H9 (cell line): ENCODE measurements around the gene AGPAT2. TPM values are rescaled to one million over a fixed set of nuclear protein-coding genes. Genes with fewer than 3 reads are reported as not detected.

Experiments used
- DNase-seq: peaks from one replicate; pipeline ENCODE4 v3.0.0-alpha.2; 2017
- H2AFZ ChIP-seq: one replicate; pipeline ENCODE4 v1.6.1; 2013; ENCODE audit warnings: mild to moderate bottlenecking, low read length, control low read depth, moderate library complexity
- H2AK5ac ChIP-seq: 2 replicates; pipeline ENCODE4 v1.6.1; 2013; ENCODE audit warnings: low read length, control low read depth, mixed read lengths; ENCODE audit not compliant: insufficient read length
- H2BK120ac ChIP-seq: one replicate; pipeline ENCODE4 v1.6.1; 2013; ENCODE audit warnings: low read depth, mild to moderate bottlenecking, low read length, control low read depth, inconsistent platforms; ENCODE audit not compliant: poor library complexity, severe bottlenecking
- H2BK12ac ChIP-seq: 2 replicates; pipeline ENCODE4 v1.6.1; 2013; ENCODE audit warnings: low read length, control low read depth, mixed read lengths, low read depth; ENCODE audit not compliant: insufficient read length
- H2BK15ac ChIP-seq: 2 replicates; pipeline ENCODE4 v1.6.1; 2013; ENCODE audit warnings: low read depth, low read length, control low read depth
- H2BK20ac ChIP-seq: one replicate; pipeline ENCODE4 v1.6.1; 2013; ENCODE audit warnings: low read depth, mild to moderate bottlenecking, low read length, control low read depth, inconsistent platforms; ENCODE audit not compliant: poor library complexity, severe bottlenecking
- H2BK5ac ChIP-seq: 2 replicates; pipeline ENCODE4 v1.6.1; 2013; ENCODE audit warnings: low read length, control low read depth, mixed read lengths; ENCODE audit not compliant: insufficient read length
- H3K14ac ChIP-seq: 2 replicates; pipeline ENCODE4 v1.6.1; 2013; ENCODE audit warnings: low read length, control low read depth; ENCODE audit not compliant: insufficient read depth
- H3K18ac ChIP-seq: 2 replicates; pipeline ENCODE4 v1.6.1; 2013; ENCODE audit warnings: low read depth, mild to moderate bottlenecking, mixed read lengths, low read length, control low read depth; ENCODE audit not compliant: insufficient read length
- H3K23ac ChIP-seq: 2 replicates; pipeline ENCODE4 v1.6.1; 2013; ENCODE audit warnings: low read length, control low read depth, mixed read lengths, low read depth; ENCODE audit not compliant: insufficient read length
- H3K23me2 ChIP-seq: 2 replicates; pipeline ENCODE4 v1.6.1; 2013; ENCODE audit warnings: low read depth, mild to moderate bottlenecking, mixed read lengths, low read length, control low read depth; ENCODE audit not compliant: insufficient read length, poor library complexity, severe bottlenecking
- H3K27ac ChIP-seq: 2 replicates; pipeline ENCODE4 v1.5.1; 2013; ENCODE audit warnings: low read length, control low read depth, mixed read lengths, low read depth; ENCODE audit not compliant: insufficient read length
- H3K27me3 ChIP-seq: 2 replicates; pipeline ENCODE4 v1.6.1; 2013; ENCODE audit warnings: low read length, control low read depth, inconsistent platforms; ENCODE audit not compliant: insufficient read depth
- H3K4ac ChIP-seq: 2 replicates; pipeline ENCODE4 v1.6.1; 2013; ENCODE audit warnings: low read depth, mild to moderate bottlenecking, control low read depth, inconsistent platforms, low read length, moderate library complexity
- H3K4me1 ChIP-seq: 2 replicates; pipeline ENCODE4 v1.6.1; 2013; ENCODE audit warnings: low read length, control low read depth, inconsistent platforms; ENCODE audit not compliant: insufficient read depth
- H3K4me2 ChIP-seq: 2 replicates; pipeline ENCODE4 v1.6.1; 2013; ENCODE audit warnings: low read length, control low read depth, mixed read lengths; ENCODE audit not compliant: insufficient read length, insufficient read depth
- H3K56ac ChIP-seq: 2 replicates; pipeline ENCODE4 v1.6.1; 2013; ENCODE audit warnings: low read depth, mild to moderate bottlenecking, mixed read lengths, low read length, control low read depth; ENCODE audit not compliant: insufficient read length
- H3K79me1 ChIP-seq: 2 replicates; pipeline ENCODE4 v1.6.1; 2013; ENCODE audit warnings: low read depth, mild to moderate bottlenecking, moderate library complexity, low read length, control low read depth, inconsistent platforms; ENCODE audit not compliant: insufficient read depth, poor library complexity, severe bottlenecking
- H3K79me2 ChIP-seq: 2 replicates; pipeline ENCODE4 v1.6.1; 2013; ENCODE audit warnings: low read length, control low read depth, inconsistent platforms; ENCODE audit not compliant: insufficient read depth
- H3K9ac ChIP-seq: 2 replicates; pipeline ENCODE4 v1.6.1; 2013; ENCODE audit warnings: low read length, control low read depth, mixed read lengths; ENCODE audit not compliant: insufficient read length; ENCODE audit errors: extremely low read depth
- H3K9me3 ChIP-seq: one replicate; pipeline ENCODE4 v1.6.1; 2013; ENCODE audit warnings: low read depth, low read length, inconsistent platforms; ENCODE audit not compliant: control insufficient read depth
- H3T11ph ChIP-seq: one replicate; pipeline ENCODE4 v1.6.1; 2013; ENCODE audit warnings: mild to moderate bottlenecking, low read length, control low read depth, inconsistent platforms
- H4K20me1 ChIP-seq: one replicate; pipeline ENCODE4 v1.6.1; 2013; ENCODE audit not compliant: control insufficient read depth, insufficient read length, insufficient read depth
- H4K5ac ChIP-seq: 2 replicates; pipeline ENCODE4 v1.6.1; 2013; ENCODE audit warnings: low read depth, mild to moderate bottlenecking, mixed read lengths, low read length, control low read depth; ENCODE audit not compliant: insufficient read length
- H4K8ac ChIP-seq: replicated peaks from 2 replicates; pipeline ENCODE4 v1.6.1; 2013; ENCODE audit warnings: low read length, control low read depth, mixed read lengths, low read depth; ENCODE audit not compliant: insufficient read length
- H4K91ac ChIP-seq: 2 replicates; pipeline ENCODE4 v1.6.1; 2013; ENCODE audit warnings: low read depth, mild to moderate bottlenecking, moderate library complexity, mixed read lengths, low read length, control low read depth; ENCODE audit not compliant: insufficient read length
- H3K27ac Mint-ChIP-seq, 3 experiments: 2 replicates in 2 of 3; 3 replicates in 1 of 3; pipeline ENCODE4 v1.8.0; 2020 to 2021; ENCODE audit warnings: mixed read lengths in 3 of 3, mild to moderate bottlenecking in 1 of 3, moderate library complexity in 1 of 3
- H3K27me3 Mint-ChIP-seq: 2 replicates; pipeline ENCODE4 v1.8.0; 2021; ENCODE audit warnings: low read depth, mild to moderate bottlenecking, moderate library complexity, mixed read lengths
- H3K36me3 Mint-ChIP-seq, 3 experiments: 2 replicates in 2 of 3; 3 replicates in 1 of 3; pipeline ENCODE4 v1.8.0; 2020 to 2021; ENCODE audit warnings: low read depth in 3 of 3, mixed read lengths in 3 of 3; ENCODE audit not compliant: insufficient read depth in 1 of 3
- H3K4me1 Mint-ChIP-seq, 2 experiments: 2 replicates each; pipeline ENCODE4 v1.8.0; 2020; ENCODE audit warnings: mixed read lengths in 2 of 2
- H3K4me3 Mint-ChIP-seq, 2 experiments: 2 replicates in 1 of 2; 3 replicates in 1 of 2; pipeline ENCODE4 v1.8.0; 2020 to 2021; ENCODE audit warnings: mild to moderate bottlenecking in 2 of 2, mixed read lengths in 2 of 2, moderate library complexity in 1 of 2
- H3K9me3 Mint-ChIP-seq, 2 experiments: 2 replicates in 1 of 2; 3 replicates in 1 of 2; pipeline ENCODE4 v1.8.0; 2020; ENCODE audit warnings: mild to moderate bottlenecking in 2 of 2, mixed read lengths in 2 of 2, moderate library complexity in 1 of 2
- WGBS: extraction: QIAGEN DNeasy Blood & Tissue Kit; methylation state at CpG from one replicate; pipeline ENCODE4 v1.1.7; 2013; ENCODE audit warnings: missing lambda C conversion rate, low lambda C conversion rate, mixed read lengths; ENCODE audit not compliant: insufficient read length; ENCODE audit errors: extremely low coverage; 5-methylcytosine and 5-hydroxymethylcytosine counted together
- total RNA-seq: library from RNA; stranded (reverse); gene quantifications from 2 replicates; pipeline ENCODE4 v1.2.1, GENCODE V29; 2021
- TF ChIP-seq, protein P1 (sequence below): fragments of 200-600 bp; sonication (generic); conservative IDR thresholded peaks from 3 replicates; pipeline ENCODE4 v1.8.0; 2021; ENCODE audit warnings: antibody characterized with exemption, mild to moderate bottlenecking

The AGPAT2 gene
- total RNA-seq, 1 experiment from 2014 or later = 29.7 TPM

DNA sequence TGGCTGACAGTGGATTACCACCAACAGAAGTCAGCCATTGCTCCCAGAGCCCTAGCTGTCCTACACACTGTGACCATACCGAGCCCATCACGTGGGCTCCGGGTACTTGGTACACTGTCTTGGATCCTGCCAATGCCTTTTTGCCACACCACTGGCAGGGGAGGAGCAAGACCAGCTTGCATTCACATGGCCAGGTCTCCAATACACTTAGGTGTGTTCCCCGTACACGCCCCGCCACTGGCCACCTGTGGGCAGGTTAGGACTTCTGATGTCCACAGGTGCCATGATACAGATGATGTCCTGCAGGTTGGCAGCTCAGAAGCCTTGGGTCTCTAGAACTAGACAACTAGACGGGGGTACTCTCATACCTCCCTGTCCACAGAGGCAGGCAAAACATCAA lies 19.8 kb upstream of the AGPAT2 start:
- H3K79me2 ChIP-seq = no peaks in the 10 kb centered on the region
- no peak overlapping the region for H3T11ph ChIP-seq
- H3K79me1 ChIP-seq = no peaks in the 10 kb centered on the region
- H3K56ac ChIP-seq = no peak overlapping the region
- H3K9me3 ChIP-seq = no peaks in the 10 kb centered on the region
- H4K20me1 ChIP-seq = no peaks in the 10 kb centered on the region
- H3K9ac ChIP-seq = no peak overlapping the region
- no peak overlapping the region for H3K14ac ChIP-seq
- TF ChIP-seq, protein P1, sequence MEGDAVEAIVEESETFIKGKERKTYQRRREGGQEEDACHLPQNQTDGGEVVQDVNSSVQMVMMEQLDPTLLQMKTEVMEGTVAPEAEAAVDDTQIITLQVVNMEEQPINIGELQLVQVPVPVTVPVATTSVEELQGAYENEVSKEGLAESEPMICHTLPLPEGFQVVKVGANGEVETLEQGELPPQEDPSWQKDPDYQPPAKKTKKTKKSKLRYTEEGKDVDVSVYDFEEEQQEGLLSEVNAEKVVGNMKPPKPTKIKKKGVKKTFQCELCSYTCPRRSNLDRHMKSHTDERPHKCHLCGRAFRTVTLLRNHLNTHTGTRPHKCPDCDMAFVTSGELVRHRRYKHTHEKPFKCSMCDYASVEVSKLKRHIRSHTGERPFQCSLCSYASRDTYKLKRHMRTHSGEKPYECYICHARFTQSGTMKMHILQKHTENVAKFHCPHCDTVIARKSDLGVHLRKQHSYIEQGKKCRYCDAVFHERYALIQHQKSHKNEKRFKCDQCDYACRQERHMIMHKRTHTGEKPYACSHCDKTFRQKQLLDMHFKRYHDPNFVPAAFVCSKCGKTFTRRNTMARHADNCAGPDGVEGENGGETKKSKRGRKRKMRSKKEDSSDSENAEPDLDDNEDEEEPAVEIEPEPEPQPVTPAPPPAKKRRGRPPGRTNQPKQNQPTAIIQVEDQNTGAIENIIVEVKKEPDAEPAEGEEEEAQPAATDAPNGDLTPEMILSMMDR = no peak
- no peak overlapping the region for H2AFZ ChIP-seq
- no peak overlapping the region for H4K5ac ChIP-seq
- H3K4me1 Mint-ChIP-seq = no peaks in the 10 kb centered on the region
- no peak overlapping the region for H2BK5ac ChIP-seq
- H2AK5ac ChIP-seq = no peak overlapping the region
- no peak overlapping the region for H3K23ac ChIP-seq
- H4K91ac ChIP-seq = no peak overlapping the region
- no peak overlapping the region for H2BK12ac ChIP-seq
- H2BK20ac ChIP-seq = no peak overlapping the region
- H3K27ac ChIP-seq = no peak overlapping the region
- H3K4ac ChIP-seq = no peak overlapping the region
- no peak overlapping the region for H2BK120ac ChIP-seq
- H3K27me3 ChIP-seq = no peaks in the 10 kb centered on the region
- no peak overlapping the region for H3K27ac Mint-ChIP-seq
- H4K8ac ChIP-seq = no peak overlapping the region
- H3K4me2 ChIP-seq = no peak overlapping the region
- no peak overlapping the region for H2BK15ac ChIP-seq
- no peak for DNase-seq
- H3K27me3 Mint-ChIP-seq = peaks cover 63% of the 10 kb centered on the region
- no CpG with 5 or more reads among the region's 7 CpGs for whole genome bisulfite sequencing
- H3K18ac ChIP-seq = no peak overlapping the region
- no peaks in the 10 kb centered on the region for H3K9me3 Mint-ChIP-seq
- H3K4me1 ChIP-seq = no peaks in the 10 kb centered on the region
- no peak overlapping the region for H3K4me3 Mint-ChIP-seq
- peaks cover 4% of the 10 kb centered on the region for H3K23me2 ChIP-seq
- H3K36me3 Mint-ChIP-seq = no peaks in the 10 kb centered on the region
